NCI-H1092 (cell line): ENCODE measurements around the gene IRF2.

Source experiments
- DNase-seq: peaks from one replicate; lab custom pipeline; 2025; lab: John Stamatoyannopoulos, UW

IRF2 gene

DNA sequence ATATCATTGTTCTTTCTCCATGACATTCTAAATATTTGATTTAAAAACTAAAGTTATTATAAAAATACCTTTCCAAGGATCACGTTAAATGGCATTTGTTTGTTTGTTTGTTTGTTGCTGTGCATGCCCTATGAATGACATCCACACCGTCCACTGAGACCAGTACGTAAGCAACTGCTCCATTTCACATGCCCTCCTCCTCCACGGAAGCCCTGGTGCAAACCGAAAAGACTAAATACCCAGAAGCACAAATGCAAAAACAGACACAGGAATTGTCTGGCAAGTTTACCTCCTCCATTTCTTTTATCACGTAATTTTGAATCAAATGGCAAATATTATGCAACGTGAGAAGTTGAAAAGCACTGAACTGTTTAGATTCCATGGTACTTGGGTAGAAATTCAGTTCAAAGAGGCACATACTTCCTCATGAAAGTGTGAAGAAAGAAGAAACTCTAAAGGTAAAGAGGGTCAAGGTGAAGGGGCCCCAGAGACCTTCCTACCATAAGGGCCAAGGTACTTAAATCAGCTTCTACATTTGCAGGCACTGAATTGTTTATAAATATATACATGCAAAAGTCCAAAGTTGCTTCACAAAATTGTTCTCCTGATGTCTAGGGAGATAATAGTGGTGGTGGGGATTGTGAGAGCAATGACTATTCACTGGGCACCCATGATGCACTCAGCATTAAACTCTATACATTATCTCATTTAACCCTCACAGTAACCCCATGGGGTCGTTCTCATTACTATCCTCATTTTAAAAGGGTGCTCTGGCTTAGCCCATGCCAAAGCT, 23.4 kb downstream of the IRF2 start:
- DNase-seq = no peak

- DNase-seq = no peak
Measured at GRCh38 chr4:184450045-184450444, 24.3 kb downstream of the IRF2 start.

DNA sequence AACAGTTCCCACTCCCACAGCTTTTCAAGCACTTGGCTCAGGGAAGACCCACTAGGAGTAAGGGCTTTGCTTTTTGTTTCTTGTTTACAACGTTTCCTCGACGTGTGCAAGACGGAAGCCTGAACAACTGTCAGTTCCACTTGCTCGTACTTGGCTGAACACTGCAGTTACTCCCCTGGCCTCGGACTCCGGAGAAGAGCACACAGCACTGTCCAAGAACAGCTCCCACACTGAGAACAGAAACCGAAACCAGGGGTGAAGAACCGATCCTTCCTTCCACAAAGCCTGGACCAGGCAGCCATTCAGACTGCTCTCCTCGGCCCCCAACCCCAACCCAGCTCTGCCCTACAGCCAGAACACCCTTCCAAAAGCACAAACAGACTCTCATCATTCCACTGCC, 25.5 kb downstream of the IRF2 start:
- DNase-seq = no peak

GRCh38 chr4:184448141-184448540, 26.2 kb downstream of the IRF2 start:
- no peak for DNase-seq

DNA sequence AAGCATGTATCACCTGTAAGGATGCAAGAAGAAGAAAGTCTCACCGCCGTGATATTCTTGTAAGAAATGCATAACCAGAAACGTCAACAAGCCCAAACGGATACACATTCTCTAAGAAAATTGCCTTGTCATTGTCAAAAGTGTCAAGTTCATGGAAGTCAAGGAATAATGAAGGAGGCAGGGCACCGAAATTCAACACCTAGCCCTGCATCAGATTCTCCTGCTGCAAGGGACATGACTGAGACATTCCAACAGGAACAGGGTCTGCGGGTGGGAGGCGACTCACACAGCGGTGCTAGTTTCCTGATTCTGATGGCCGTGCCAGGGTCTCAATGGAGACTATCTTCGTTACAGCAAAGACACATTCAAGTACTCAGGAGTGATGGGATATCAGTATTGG, 26.7 kb downstream of the IRF2 start:
- no peak for DNase-seq

DNA sequence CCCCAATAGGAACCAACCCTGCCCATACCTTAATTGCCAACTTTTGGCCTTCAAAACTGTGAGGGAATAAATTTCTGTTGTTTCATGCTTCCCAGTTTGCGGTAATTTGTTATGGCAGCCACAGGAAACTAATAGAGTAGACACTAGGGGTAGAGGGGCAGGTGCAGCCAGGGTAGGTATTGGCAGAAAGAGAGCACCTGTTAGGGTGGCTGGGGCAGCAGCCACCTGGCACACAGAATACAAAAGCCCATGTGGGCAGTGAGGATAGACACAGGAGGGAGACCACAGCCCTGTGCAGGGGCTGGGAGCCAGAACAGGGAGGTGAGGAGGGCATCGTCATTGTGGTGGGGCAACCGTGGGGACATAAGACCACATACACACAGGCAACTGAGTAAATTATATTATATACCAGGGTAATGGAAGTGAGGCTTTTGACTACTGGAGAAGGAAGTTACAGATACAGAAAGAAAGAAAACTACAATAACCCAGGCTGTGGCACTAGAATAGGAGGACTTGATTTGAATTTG, 28.2 kb downstream of the IRF2 start:
- DNase-seq = no peak

DNA sequence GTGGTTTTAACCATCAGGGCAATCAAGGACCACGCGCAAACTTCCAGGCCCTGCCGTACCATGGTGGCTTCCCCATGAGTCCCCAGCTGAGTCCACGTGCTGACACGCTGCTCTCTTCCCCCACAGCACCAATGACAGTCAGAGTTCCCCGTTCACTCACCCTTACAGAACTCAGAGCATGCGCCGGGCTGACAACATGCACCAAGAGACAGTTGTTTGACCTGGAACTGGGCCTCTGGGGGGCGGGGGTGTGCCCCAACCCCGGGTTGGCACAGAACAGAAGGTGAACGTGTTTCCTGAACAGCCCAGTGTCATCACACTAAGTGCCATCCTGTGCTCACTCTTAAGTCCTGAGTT, 29.4 kb downstream of the IRF2 start:
- DNase-seq = no peak

DNA sequence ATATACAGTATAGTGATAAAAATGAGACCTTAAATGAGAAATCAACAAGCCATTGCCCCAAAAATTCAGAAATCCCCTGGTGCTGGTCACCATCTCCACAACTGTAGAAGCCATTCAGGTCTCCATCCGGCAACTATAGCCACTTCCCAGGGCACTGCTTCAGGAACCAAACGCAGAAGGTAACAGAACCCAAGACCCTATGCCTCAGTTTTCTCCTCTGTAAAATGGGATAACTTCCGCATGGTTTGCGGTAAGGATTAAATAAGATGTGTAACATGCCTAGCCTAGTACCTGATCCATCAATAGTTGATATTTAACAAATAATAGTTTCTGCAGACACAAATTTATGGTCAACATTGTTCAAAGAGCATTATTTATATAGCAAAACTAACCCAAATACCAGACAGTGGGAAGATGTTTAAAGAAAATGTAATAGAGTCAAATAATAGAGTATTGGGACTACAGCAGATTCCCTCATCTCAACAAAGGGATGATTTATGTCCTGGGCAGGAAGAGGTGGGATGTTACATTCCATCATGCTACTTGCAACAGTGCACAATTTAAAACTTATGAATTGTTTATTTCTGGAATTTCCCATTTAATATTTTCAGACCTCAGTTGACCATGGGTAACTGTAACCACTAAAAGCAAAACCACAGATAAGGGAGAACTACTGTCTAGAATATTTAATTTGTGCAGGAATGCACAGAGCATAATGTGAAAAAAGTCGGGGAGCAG, 30.0 kb downstream of the IRF2 start:
- DNase-seq = no peak

- DNase-seq = no peak
Measured at GRCh38 chr4:184443318-184443717, 31.0 kb downstream of the IRF2 start.

GRCh38 chr4:184442314-184442635, 32.1 kb downstream of the IRF2 start:
- DNase-seq = no peak

DNA sequence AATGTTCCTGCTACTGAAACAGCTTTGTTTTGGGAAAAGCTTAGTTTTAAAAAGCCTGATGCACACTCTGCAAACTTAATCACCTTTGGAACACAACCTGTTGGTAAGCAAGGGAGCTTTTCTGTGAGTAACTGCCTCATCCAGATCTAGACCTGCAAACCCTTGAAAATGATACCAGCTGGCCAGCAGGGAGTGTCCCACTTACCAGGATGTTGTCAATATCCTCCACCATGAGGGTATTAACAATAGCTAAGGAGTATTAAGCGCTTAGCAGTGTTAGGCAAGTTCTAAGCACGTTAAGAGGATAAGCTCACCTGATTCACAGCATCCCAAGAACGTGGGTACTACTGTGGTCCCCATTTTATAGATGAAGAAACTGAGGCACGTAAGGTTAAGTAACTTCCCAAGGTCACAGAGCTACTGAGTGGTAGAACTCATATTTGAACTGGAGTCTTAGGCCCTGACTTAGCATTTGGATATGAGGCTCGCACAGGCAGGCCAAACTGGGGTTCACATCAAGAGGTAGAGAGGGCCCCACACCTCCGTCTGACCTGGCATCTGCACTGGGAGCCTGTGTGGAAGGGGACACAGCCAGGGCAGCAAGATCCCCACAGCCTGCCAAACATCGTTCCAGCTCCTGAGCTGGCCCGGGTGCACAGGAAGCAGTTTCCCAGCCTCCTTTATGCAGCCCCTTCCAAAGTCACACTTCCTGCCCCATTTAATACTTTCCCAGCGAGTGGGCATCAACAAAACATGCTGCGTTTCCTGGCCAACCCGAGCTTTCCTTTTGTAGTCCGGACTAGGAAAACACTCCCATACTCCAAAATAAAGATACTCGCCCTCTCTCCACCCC, 32.7 kb downstream of the IRF2 start:
- DNase-seq = no peak

- DNase-seq = no peak
Measured at GRCh38 chr4:184440595-184441358, 33.6 kb downstream of the IRF2 start.

DNA sequence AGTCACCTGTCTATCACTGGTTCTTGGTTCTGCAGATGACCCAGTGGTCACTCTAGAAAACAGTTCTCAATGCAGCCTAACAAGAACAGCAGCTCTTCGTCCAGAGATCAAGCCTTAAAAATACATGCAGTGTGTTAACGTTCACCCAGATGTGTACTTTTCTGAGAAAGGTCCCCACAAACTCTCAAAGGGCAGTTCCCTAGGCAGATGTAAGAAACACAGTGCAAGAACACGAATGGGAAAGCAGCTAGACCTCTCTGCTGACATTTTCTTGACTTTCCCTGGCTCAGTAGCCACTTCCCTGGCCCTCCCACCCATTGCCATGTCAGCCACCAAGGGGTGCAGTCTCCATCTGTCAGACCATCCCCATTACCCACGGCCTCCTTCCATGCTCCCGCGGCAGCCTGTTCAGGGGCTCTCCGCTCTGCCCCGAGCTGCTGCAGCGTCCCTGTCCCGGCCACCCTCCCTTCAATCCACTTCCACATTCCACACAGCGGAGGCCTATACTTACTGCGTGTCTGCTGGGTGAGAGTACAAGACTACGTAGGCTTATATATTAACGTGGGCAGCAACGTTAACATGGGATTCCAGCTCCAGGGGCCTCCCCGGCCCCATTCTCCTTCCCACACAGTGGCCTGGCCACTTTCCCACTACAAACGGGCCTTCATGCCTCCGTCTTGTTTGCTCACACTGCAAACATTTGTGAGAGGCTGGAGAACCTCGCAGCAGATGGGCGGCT, 34.3 kb downstream of the IRF2 start:
- DNase-seq = no peak

- no peak for DNase-seq
Measured at GRCh38 chr4:184439386-184439785, 35.0 kb downstream of the IRF2 start.

- DNase-seq = no peak
Measured at GRCh38 chr4:184438375-184438774, 36.0 kb downstream of the IRF2 start.

- peak; percentile 46 for DNase-seq
Measured at GRCh38 chr4:184437565-184438265, 36.6 kb downstream of the IRF2 start.

- no peak for DNase-seq
Measured at GRCh38 chr4:184434501-184435066, 39.8 kb downstream of the IRF2 start.

GRCh38 chr4:184434021-184434420, 40.3 kb downstream of the IRF2 start:
- DNase-seq = no peak

DNA sequence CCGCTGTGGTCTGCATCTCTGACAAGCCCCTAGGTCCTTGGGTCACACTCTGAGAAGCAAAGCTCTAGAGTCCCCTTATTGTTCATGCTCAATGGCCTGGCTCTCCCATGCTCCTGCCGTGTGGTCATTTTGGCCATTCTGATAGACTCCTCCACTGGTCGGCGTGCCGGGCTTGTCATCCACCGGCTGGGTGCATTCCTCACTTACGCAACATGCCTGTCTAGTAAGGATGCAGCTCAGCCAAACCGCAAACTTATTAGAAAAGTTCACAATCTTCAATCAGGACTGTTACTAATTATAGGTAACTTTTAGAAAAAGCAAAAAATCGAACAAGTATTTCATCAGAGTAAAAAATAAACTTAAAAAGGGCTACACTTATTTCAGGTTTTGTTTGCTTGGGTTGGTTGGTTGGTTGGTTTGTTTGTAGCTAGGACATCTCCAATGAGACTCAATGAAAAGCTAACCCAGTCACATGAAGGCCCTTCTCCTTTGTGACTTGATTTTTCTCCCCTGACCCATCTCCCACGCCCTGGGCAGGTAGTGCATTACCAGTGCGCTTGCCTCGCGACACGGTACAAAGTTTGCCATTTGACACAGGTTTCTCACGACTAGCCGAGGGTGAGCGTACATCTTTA, 41.0 kb downstream of the IRF2 start:
- no peak for DNase-seq
